Activated CD4-positive, alpha-beta memory T cell treated with anti-CD3 and anti-CD28 coated beads for 36 hours (primary cell): ENCODE results near the gene HSD17B8. TPM values are rescaled to one million over a fixed set of nuclear protein-coding genes. Genes with fewer than 3 reads are reported as not detected.

Source experiments
- CTCF ChIA-PET: fragments of 350-600 bp; sonication (Branson Sonifier 250); formaldehyde crosslinking; loops from one replicate; lab custom pipeline; 2021; ENCODE audit warnings: antibody characterized with exemption, inconsistent platforms; lab: Charles Lee
- POLR2A ChIA-PET: fragments of 350-600 bp; sonication (Branson Sonifier 250); formaldehyde crosslinking; loops from one replicate; lab custom pipeline; 2021; ENCODE audit warnings: antibody characterized with exemption; lab: Charles Lee
- DNase-seq: peaks from one replicate; pipeline ENCODE4 v3.0.0-alpha.2; 2020
- H3K27ac Mint-ChIP-seq: one replicate; pipeline ENCODE4 v1.8.0; 2021; ENCODE audit warnings: mixed read lengths
- H3K27me3 Mint-ChIP-seq: one replicate; pipeline ENCODE4 v1.8.0; 2021; ENCODE audit warnings: mixed read lengths
- H3K36me3 Mint-ChIP-seq: one replicate; pipeline ENCODE4 v1.8.0; 2021; ENCODE audit warnings: mixed read lengths
- H3K4me1 Mint-ChIP-seq: one replicate; pipeline ENCODE4 v1.8.0; 2021; ENCODE audit warnings: low read depth, mixed read lengths
- H3K4me3 Mint-ChIP-seq: one replicate; pipeline ENCODE4 v1.8.0; 2021; ENCODE audit warnings: mild to moderate bottlenecking, mixed read lengths
- H3K9me3 Mint-ChIP-seq: one replicate; pipeline ENCODE4 v1.8.0; 2021; ENCODE audit warnings: mixed read lengths
- intact Hi-C: fragments of 100-400 bp; cut with micrococcal nuclease; formaldehyde crosslinking; loops from one replicate; pipeline ENCODE4 v1.15.1; 2023
- total RNA-seq, 2 experiments: library from RNA; stranded (reverse); gene quantifications; one replicate each; pipeline ENCODE4 v1.2.3, GENCODE V29; 2021

Gene HSD17B8
- total RNA-seq, 2 experiments from 2014 or later = 35.3 to 36.1 TPM

DNA sequence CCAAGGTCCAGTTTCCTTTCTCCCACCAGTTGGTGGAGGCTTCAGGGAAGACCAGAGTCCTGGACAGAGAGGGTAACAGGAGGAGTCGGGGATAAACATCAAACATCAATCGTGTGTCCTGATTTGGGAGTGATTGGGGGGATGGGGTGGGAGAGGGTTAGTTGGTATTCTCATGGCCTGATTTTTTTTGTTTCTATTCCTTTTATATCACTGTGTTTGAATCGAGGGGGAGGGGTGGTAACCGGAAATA lies 365 bp upstream of the HSD17B8 start:
- POLR2A ChIA-PET = interaction anchor here (0.6 to 2.0 kb wide), 4 partner anchors 44 to 232 kb away, joined by 3 to 9 read pairs (median 6); partner anchors contain the start of gene B3GALT4
- Mint-ChIP-seq H3K9me3 (no peaks in the 10 kb centered on the region), H3K27me3 (no peaks in the 10 kb centered on the region), H3K4me3 (peak overlapping the region; percentile 85), H3K27ac (peak overlapping the region; percentile 91), H3K36me3 (peaks cover 33% of the 10 kb centered on the region), H3K4me1 (peaks cover 61% of the 10 kb centered on the region)
- no peak for DNase-seq
- intact Hi-C loops = loop anchor here (2.0 kb wide), 2 partner anchors 111 to 233 kb away; partner anchors contain the start of gene TAPBP
- CTCF ChIA-PET = interaction anchor here (1.0 to 3.8 kb wide), 4 partner anchors 44 to 141 kb away, joined by 3 to 16 read pairs (median 6); partner anchors contain the start of genes RPS18 and VPS52

DNA sequence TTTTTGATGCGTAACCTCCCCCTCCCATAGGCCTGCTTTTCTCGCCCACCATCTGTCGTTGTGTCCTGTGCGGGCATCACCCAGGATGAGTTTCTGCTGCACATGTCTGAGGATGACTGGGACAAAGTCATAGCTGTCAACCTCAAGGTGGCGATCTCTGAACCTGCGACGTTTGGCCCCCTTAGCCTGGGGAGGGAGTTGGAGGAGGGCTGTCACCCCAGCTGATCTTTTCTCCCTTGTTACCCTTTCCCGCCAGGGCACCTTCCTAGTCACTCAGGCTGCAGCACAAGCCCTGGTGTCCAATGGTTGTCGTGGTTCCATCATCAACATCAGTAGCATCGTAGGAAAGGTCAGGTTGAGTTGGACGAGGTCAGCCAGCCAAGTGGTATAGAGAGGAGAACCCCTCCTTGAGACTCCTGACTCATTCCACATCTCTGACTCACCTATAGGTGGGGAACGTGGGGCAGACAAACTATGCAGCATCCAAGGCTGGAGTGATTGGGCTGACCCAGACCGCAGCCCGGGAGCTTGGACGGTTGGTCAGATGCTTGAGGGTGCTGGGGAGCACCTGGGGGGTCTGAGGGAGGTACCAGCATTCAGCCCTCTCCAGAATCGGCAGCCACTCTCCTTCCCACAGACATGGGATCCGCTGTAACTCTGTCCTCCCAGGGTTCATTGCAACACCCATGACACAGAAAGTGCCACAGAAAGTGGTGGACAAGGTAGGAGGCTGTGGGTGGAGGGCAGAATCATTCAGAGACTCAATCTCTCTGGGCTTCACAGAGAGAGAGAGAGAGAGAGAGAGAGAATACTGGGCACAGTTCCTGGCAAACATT lies 954 bp downstream of the HSD17B8 start:
- H3K27ac Mint-ChIP-seq = peak overlapping the region; percentile 91
- DNase-seq = peak; percentile 83
- intact Hi-C loops = loop anchor here (1.0 to 5.0 kb wide), 6 partner anchors 37 to 363 kb away; partner anchors contain the start of genes PSMB8, RPS18 and TAPBP
- H3K4me3 Mint-ChIP-seq = peak overlapping the region; percentile 85
- ChIA-PET CTCF (interaction anchor here (0.8 to 3.8 kb wide), 6 partner anchors 42 to 140 kb away, joined by 3 to 16 read pairs (median 4); partner anchors contain the start of genes RGL2, RPS18 and VPS52), POLR2A (interaction anchor here (0.6 to 2.0 kb wide), 7 partner anchors 22 to 235 kb away, joined by 3 to 9 read pairs (median 4); partner anchors contain the start of genes RPS18 and VPS52)
- peaks cover 67% of the 10 kb centered on the region for H3K4me1 Mint-ChIP-seq
- peaks cover 46% of the 10 kb centered on the region for H3K36me3 Mint-ChIP-seq
- H3K9me3 Mint-ChIP-seq = no peaks in the 10 kb centered on the region
- no peaks in the 10 kb centered on the region for H3K27me3 Mint-ChIP-seq

DNA sequence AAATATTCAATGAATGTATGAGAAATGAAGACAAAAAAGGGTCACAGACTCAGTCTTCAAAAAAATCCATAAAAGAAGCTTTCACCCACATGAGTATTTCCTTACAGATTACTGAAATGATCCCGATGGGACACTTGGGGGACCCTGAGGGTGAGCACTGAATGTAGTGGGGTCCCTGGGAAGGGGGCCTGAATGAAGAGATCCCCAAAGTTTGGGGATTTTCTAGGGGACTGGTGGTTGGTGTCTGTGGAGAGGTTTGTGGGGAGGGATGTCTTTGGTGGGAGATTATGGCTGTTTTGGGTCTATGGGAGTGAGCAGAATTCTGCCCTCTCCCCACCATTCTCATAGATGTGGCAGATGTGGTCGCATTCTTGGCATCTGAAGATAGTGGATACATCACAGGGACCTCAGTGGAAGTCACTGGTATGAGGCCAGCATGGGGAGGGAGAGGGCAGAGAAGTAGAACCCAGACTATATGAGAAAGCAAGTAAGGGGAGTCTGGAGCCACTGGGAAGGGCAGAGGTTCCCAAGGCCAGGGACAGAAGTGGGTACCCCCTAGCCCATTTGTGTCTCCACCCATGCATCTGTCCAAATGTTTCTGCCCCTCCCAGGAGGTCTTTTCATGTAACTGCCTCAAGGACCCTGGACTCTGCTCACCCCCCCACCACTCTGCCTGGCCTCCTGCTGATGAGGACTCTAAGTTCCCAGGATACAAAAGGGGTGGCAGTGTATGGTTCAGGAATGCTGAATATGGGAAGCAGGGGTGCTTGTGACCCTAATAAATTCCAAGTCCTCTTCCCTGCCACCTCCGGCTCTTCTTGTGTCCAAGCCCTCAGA lies 1.8 kb downstream of the HSD17B8 start:
- Mint-ChIP-seq H3K9me3 (no peaks in the 10 kb centered on the region), H3K4me1 (peaks cover 67% of the 10 kb centered on the region), H3K27ac (peak overlapping the region; percentile 91), H3K36me3 (peaks cover 46% of the 10 kb centered on the region), H3K4me3 (peak overlapping the region; percentile 85), H3K27me3 (no peaks in the 10 kb centered on the region)
- ChIA-PET POLR2A (interaction anchor here (2.0 kb wide), 1 partner anchor 44 kb away, joined by 9 read pairs; no protein-coding TSS in a partner anchor), CTCF (interaction anchor here (1.9 to 3.8 kb wide), 2 partner anchors 42 to 66 kb away, joined by 6 to 16 read pairs; partner anchors contain the start of genes RPS18 and VPS52)
- DNase-seq = peak; percentile 47
- intact Hi-C loops = loop anchor here (5.0 kb wide), 1 partner anchor 364 kb away; the partner anchor contains the start of gene PSMB8

DNA sequence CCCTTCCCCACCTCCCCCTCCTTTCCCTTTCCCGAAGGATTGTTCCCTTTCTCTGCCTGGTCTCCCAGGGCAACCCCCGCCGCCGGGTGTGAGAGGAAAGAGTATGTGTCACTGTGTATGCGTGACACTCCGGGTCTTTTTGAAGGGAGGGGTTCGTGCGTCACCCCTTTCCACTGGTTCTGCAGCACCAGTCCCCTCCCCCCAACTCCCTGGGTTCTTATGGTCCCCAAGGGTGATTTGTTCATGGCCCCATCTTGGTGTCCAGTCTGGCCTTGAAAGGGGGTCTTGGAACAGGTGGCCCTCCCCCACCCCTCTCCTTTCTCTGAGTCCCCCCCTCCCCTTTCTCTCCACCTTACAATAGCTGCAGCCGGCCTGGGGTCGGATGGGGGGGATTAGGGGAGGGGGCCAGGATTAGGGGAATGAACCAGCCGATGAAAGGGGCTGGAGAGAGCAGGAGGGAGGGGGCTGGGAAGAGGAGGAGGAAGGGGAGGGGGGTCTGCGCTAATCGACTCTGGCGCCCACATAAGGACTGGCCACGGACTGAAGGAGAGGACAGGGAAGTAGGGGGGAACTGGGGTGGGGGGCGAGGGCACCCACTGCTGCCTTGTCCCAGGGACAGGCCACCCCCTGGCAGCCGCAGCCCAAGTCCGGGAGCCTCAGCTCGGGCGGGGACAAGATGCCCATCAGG lies 2.6 kb downstream of the HSD17B8 start:
- CTCF ChIA-PET = no interaction called here
- H3K27ac Mint-ChIP-seq = peak overlapping the region; percentile 91
- intact Hi-C loops = loop anchor here (5.0 kb wide), 1 partner anchor 365 kb away; the partner anchor contains the start of gene PSMB8
- H3K36me3 Mint-ChIP-seq = peaks cover 44% of the 10 kb centered on the region
- H3K27me3 Mint-ChIP-seq = no peaks in the 10 kb centered on the region
- POLR2A ChIA-PET = no interaction called here
- no peak for DNase-seq
- H3K9me3 Mint-ChIP-seq = no peaks in the 10 kb centered on the region
- peak overlapping the region; percentile 88 for H3K4me3 Mint-ChIP-seq
- H3K4me1 Mint-ChIP-seq = peaks cover 61% of the 10 kb centered on the region

DNA sequence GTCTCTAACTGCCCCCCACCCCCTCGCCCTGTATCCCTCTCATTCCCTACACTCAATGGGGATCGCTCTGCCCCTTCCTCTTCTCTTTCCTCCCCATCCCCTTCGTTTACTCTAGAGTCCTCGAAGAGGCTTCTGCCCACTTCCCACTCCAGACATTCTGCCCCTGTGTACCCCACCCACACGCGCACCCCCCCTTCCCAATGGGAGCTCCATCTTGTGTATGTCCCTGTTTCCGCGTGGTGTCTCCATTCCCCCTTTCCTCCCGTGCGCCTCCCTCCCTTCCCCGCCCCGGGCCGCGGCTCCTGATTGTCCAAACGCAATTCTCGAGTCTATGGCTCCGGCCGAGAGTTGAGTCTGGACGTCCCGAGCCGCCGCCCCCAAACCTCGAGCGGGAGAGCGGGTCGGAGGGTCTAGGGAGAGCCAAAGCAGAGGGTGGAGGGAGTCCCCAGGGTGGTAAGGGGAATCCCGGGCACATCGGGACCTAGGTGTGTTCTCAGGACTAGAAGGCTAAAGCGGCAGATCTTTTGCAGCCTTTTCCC lies 3.2 kb downstream of the HSD17B8 start:
- peaks cover 57% of the 10 kb centered on the region for H3K4me1 Mint-ChIP-seq

DNA sequence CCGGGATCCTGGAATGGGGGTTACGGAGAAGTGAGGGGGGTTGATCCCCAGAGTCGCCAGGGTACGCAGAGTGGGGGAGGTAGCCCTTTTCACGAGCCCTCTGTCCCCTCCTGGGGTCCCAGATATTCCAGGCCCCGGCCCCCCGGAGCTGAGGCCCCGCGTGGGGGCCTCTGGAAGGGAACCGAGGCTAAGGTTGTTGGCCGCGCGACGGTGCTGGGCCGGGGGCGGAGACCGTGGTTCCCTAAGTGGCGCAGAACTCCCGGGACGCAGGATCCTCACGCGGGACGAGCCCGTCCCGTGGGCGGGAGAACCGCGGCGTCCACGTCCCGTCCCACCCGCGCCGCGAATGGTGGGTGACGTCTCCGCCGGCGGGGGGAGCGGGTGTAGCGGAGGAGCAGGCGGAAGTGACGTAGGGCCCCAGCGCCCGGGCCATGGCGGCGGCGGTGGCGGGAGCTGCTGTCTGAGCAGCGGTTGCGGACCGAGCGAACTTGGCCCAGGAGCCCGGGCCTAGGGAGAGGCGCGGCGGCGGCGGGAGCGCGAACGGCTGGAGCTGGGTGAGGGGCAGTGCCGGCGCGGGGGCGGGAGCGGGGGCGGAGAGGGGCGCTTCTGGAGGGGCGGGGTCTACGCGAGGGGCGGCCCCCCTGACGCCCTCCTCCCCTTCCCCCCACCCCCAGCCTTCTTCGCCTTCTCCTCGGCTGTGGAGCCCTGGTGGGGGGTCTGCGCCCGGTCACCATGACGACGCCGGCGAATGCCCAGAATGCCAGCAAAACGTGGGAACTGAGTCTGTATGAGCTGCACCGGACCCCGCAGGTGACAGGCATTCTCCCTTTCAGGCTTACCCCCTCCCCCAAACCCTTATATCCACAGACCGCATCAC lies 3.9 kb downstream of the HSD17B8 start, which contains the start of gene RING1:
Gene RING1 (plus strand): TSS at position 410 of the 877 bp plus-strand sequence. CDS start 323 bp downstream, at position 733.
- Mint-ChIP-seq H3K36me3 (peaks cover 37% of the 10 kb centered on the region), H3K27ac (peak within 1 kb of the TSS; percentile 84), H3K27me3 (peaks cover 10% of the 10 kb centered on the region), H3K4me1 (peaks cover 57% of the 10 kb centered on the region), H3K4me3 (peak within 1 kb of the TSS; percentile 88), H3K9me3 (no peaks in the 10 kb centered on the region)
- intact Hi-C loops = loop anchor here (5.0 kb wide), 1 partner anchor 366 kb away; the partner anchor contains the start of gene PSMB8
- ChIA-PET CTCF (interaction anchor here (0.6 to 2.9 kb wide), 8 partner anchors 10 to 224 kb away, joined by 3 to 21 read pairs (median 4); partner anchors contain the start of genes RGL2 and VPS52), POLR2A (interaction anchor here (1.0 to 2.0 kb wide), 6 partner anchors 9 to 236 kb away, joined by 3 to 9 read pairs (median 6); partner anchors contain the start of genes RPS18 and VPS52)
- peak; percentile 89 for DNase-seq

More for the DNA sequence above, 3.2 kb downstream of the HSD17B8 start:
- Mint-ChIP-seq H3K27ac (peak overlapping the region; percentile 84), H3K9me3 (no peaks in the 10 kb centered on the region), H3K4me3 (peak overlapping the region; percentile 88), H3K36me3 (peaks cover 44% of the 10 kb centered on the region), H3K27me3 (peaks cover 2% of the 10 kb centered on the region)
- peak; percentile 30 for DNase-seq
- intact Hi-C loops = loop anchor here (5.0 kb wide), 1 partner anchor 365 kb away; the partner anchor contains the start of gene PSMB8
- CTCF ChIA-PET = interaction anchor here (1.3 to 2.9 kb wide), 5 partner anchors 9 to 223 kb away, joined by 4 to 21 read pairs (median 5); partner anchors contain the start of gene RGL2
- POLR2A ChIA-PET = interaction anchor here (1.3 to 2.0 kb wide), 3 partner anchors 8 to 41 kb away, joined by 5 to 9 read pairs (median 8); no protein-coding TSS in a partner anchor

DNA sequence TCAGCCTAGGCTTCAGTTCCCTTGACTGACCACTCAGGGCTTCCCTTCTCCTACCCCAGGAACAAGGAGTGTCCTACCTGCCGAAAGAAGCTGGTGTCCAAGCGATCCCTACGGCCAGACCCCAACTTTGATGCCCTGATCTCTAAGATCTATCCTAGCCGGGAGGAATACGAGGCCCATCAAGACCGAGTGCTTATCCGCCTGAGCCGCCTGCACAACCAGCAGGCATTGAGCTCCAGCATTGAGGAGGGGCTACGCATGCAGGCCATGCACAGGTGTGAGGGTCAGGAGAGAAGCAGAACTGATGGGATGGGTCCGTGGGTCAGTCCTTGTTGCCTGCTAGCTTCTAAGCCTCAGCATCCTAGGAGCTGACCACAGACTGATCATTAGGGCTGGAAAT lies 5.4 kb downstream of the HSD17B8 start:
- intact Hi-C loops = loop anchor here (5.0 kb wide), 1 partner anchor 368 kb away; the partner anchor contains the start of gene PSMB8
- peak overlapping the region; percentile 88 for H3K4me3 Mint-ChIP-seq
- peaks cover 55% of the 10 kb centered on the region for H3K4me1 Mint-ChIP-seq
- peaks cover 30% of the 10 kb centered on the region for H3K36me3 Mint-ChIP-seq
- no peaks in the 10 kb centered on the region for H3K9me3 Mint-ChIP-seq
- POLR2A ChIA-PET = no interaction called here
- peaks cover 20% of the 10 kb centered on the region for H3K27me3 Mint-ChIP-seq
- peak; percentile 5 for DNase-seq
- CTCF ChIA-PET = interaction anchor here (2.5 to 2.9 kb wide), 2 partner anchors 12 to 39 kb away, joined by 19 to 21 read pairs; no protein-coding TSS in a partner anchor
- H3K27ac Mint-ChIP-seq = no peak overlapping the region

DNA sequence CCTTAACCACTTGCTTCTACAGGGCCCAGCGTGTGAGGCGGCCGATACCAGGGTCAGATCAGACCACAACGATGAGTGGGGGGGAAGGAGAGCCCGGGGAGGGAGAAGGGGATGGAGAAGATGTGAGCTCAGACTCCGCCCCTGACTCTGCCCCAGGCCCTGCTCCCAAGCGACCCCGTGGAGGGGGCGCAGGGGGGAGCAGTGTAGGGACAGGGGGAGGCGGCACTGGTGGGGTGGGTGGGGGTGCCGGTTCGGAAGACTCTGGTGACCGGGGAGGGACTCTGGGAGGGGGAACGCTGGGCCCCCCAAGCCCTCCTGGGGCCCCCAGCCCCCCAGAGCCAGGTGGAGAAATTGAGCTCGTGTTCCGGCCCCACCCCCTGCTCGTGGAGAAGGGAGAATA lies 6.7 kb downstream of the HSD17B8 start:
- Mint-ChIP-seq H3K4me3 (no peak overlapping the region), H3K4me1 (peaks cover 43% of the 10 kb centered on the region), H3K27ac (no peak overlapping the region), H3K27me3 (peaks cover 20% of the 10 kb centered on the region), H3K9me3 (no peaks in the 10 kb centered on the region), H3K36me3 (peaks cover 30% of the 10 kb centered on the region)
- peak; percentile 1 for DNase-seq
- ChIA-PET POLR2A (no interaction called here), CTCF (no interaction called here)
- intact Hi-C loops = no loop called here

DNA sequence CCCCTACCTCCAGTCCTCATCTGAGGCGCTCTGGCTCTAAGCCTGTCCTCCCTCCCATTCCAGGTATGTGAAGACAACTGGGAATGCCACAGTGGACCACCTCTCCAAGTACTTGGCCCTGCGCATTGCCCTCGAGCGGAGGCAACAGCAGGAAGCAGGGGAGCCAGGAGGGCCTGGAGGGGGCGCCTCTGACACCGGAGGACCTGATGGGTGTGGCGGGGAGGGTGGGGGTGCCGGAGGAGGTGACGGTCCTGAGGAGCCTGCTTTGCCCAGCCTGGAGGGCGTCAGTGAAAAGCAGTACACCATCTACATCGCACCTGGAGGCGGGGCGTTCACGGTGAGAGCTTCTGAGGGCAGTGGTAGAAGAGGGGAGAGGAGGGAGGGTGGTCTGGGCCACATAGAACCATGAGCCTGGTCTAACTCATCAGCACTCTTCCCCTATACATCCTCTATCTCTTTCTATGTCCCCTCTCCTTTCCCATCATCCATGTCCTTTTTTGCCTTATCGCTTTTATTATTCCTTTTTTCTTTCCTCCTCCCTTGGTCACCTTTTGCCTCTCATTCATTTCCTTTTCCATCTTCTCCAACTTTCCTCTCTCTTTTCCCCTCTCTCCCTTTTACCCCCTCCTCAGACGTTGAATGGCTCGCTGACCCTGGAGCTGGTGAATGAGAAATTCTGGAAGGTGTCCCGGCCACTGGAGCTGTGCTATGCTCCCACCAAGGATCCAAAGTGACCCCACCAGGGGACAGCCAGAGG lies 7.4 kb downstream of the HSD17B8 start:
- Mint-ChIP-seq H3K36me3 (peaks cover 30% of the 10 kb centered on the region), H3K9me3 (no peaks in the 10 kb centered on the region)
- CTCF ChIA-PET = no interaction called here

More for the DNA sequence above, 7.4 kb downstream of the HSD17B8 start:
- DNase-seq = peak; percentile 10
- H3K27me3 Mint-ChIP-seq = peaks cover 20% of the 10 kb centered on the region
- peaks cover 38% of the 10 kb centered on the region for H3K4me1 Mint-ChIP-seq
- intact Hi-C loops = no loop called here
- H3K4me3 Mint-ChIP-seq = no peak overlapping the region
- H3K27ac Mint-ChIP-seq = no peak overlapping the region
- POLR2A ChIA-PET = no interaction called here
